ENCODE data around the gene ANKRD60. TPM values are rescaled to one million over a fixed set of nuclear protein-coding genes. Genes with fewer than 3 reads are reported as not detected.

Gene ANKRD60
- polyA plus RNA-seq, 5 donors, result not detected

DNA sequence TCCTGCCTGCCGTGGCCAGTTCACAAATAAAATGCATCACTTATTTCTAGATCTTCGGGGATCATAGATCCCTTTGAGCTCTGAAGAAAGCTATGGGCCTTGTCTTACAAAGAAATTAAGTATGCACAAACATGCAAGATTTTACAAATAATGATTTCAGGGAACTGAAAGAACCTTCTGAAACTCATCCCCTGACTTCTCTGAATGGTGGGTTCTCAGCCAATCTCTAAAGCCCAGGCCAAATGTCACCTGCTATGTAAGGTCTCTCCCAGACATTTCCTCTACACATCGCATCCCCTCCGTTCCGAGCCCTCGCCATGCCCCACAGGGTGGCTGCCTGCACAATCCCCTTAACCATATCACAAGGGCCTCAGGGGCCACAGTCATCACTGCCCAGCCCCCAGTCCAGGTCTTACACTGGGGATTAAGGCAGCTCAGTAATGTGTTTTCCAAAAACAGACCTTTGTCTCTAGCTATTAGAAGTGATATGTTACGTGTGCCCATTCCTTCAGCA lies 16.1 kb upstream of the ANKRD60 start:
- DNase-seq, result no peak

GRCh38 chr20:58243653-58244410 lies 15.4 kb upstream of the ANKRD60 start:
- no peak for DNase-seq

GRCh38 chr20:58242824-58243223 lies 14.4 kb upstream of the ANKRD60 start:
- DNase-seq, result no peak

DNA sequence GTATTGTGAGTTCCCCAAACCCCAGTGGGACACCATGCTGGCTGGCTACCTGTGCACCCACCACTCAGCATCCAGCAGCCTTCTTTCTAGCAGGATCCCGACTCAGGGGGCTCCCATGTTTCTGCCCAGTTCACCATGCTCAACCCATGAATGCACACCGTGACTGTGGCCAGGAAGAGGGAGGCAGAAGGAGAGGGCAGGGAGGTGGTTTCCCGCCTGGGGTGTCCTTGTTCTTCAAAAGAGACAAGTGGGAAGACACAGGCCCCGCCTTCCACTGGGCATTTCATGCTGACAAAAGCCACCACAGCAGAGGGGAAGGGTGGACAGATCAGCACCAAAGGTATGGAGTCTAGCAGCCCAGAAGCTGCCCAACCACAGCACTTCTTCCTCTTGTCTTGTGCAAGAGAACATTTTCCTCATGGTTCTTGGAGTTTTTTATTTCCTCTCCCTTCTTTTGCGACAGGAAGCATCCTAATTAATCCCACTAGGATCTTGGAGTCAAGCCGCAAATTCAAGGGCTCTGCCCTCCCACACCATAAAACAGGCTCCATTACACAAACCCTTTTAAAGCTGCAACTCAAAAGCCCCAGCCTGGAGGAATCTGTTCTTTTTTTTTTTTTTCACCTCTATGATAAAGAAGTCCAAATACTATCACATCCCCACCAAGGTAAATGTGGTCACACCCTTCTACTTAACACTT lies 13.5 kb upstream of the ANKRD60 start:
- no peak for DNase-seq

GRCh38 chr20:58240471-58240870 lies 12.0 kb upstream of the ANKRD60 start:
- DNase-seq, result no peak

- DNase-seq, result no peak
Observed at GRCh38 chr20:58239216-58239615, 10.8 kb upstream of the ANKRD60 start.

- DNase-seq, result no peak
Observed at GRCh38 chr20:58238490-58238889, 10.0 kb upstream of the ANKRD60 start.

DNA sequence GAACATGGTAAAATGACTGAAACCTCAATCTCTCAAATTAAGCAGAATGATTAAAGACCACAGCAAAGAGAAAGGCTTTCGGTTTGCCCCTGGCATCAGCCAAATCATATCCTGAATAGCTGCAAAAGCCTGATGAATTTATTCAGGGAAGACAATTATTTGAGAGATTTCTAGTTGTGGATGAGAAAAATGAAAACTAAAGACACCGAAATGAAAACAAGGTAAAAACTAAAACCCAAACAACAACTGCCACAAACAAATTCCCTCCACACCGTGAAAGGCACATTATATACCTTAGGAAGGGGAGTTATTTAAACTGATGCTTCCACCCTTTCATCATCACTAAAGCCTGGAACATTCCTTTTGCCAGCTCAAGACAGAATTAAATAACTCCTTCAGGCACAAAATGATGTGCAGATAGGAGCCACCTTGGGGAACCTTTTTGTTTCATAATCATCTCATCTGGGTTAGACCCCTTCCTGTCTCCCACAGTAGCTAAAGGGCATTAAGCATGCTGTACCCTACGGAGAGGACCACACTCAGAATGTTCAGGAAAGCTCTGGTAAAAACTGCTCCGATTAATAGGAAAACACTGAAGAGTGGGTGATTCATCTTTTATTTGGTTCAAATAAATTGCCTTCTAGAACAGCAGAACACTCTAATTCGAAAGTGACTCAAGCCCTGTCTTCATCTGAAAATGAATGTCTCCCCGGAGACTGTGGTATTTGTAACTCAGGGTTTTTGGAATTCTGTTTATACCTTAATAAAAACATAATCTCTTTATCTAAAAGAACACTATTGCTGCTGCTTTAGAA lies 9.1 kb upstream of the ANKRD60 start:
- no peak for DNase-seq

GRCh38 chr20:58236612-58237317 lies 8.3 kb upstream of the ANKRD60 start:
- DNase-seq, result peak; percentile 58 to 63

GRCh38 chr20:58235010-58235409 lies 6.6 kb upstream of the ANKRD60 start:
- DNase-seq, result no peak

DNA sequence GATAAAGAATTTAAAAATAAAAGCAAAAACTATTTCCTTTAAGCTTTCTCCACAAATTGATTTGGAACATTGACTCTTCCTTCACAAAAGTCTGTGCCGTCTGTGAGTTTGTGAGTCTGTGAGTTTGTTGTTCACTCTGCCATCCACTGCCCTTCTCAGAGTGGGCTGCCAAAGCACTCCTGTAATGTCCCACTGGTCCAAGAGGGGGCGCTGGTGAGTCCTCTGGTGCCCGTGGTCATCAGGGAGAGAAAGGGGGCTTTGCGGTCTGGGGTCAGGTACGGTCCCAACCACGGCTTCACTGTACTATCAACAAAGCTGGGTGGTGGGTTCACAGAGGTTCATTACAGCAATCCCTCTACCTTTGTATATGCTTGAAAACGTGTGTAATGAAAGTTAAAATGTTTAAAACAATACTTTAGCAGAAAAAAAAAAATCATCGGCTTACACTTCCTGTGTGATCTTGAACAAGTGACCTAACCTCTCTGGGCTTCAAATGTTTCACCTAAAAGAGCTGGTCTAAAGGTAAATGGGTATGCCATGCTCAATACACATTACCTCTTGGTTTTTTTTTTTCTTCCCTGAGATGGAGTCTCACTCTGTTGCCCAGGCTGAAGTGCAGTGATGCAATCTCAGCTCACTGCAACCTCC lies 5.6 kb upstream of the ANKRD60 start:
- DNase-seq, result no peak

- no peak for DNase-seq
Observed at GRCh38 chr20:58233393-58233792, 4.9 kb upstream of the ANKRD60 start.

GRCh38 chr20:58231683-58232082 lies 3.2 kb upstream of the ANKRD60 start:
- no peak for DNase-seq

DNA sequence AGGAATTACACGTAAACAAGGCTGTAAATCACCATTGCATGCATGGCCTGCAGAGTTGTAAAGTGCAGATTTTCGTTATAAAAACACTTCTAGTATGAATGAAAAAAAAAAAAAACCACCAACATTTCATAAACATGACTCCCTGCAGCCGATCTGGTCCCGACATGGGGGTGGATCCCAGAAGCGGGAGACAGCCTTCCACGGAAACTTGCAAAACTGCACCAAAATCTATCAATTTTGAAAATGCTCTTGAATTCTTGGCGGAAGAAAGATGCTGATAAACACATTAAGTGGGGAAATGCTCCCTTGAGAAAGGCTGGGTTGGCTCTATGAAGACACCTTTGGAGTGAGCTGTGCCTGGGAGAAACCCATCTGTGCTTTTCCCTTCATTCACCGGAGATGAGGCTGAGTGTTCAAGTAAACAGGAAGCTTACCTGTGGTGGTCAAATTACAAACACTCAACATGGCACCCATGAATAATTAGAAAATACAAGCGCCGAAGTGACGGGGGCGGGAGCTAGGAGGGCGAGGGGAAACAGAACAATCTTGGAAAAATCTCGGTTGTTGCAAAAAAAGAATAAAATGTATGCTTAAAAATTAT lies 845 bp upstream of the ANKRD60 start:
- no peak for DNase-seq

GRCh38 chr20:58228103-58228483 lies 360 bp downstream of the ANKRD60 start:
- no peak for DNase-seq

DNA sequence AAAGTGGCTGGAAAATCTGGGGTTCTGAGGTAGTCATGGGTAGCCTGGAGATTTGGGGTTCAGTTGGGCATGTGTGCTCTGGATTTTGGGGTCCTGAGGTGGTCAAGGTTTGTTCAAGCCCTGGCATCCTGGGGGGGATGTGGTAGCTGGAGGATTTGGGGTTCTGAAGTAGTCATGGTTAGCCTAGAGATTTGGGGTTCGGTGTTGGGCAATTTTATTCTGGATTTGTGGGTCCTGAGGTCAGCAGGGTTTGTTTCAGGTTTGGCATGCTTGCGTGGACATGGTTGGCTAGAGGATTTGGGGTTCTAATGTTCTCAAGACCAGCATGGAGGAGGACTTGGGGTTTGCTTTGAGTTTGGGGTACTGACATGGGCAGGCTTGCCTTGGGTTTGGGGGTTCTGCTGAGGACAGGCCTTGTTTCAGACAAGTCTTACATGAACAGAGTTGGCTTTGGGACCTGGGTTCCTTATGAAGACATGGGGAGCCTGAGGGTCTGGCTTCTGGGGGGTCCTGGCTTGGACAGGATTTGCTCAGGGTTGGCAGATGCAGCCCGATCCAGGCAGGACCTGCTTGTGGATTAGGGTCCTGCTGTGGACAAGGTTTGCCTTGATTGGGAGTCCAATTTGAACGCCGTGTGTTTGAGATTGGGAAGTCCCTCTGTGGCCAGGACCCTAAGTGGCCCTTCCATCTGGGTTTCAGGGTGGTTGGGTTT lies 906 bp downstream of the ANKRD60 start:
- DNase-seq, result no peak

GRCh38 chr20:58225452-58226200 lies 2.8 kb downstream of the ANKRD60 start:
- DNase-seq, result no peak

DNA sequence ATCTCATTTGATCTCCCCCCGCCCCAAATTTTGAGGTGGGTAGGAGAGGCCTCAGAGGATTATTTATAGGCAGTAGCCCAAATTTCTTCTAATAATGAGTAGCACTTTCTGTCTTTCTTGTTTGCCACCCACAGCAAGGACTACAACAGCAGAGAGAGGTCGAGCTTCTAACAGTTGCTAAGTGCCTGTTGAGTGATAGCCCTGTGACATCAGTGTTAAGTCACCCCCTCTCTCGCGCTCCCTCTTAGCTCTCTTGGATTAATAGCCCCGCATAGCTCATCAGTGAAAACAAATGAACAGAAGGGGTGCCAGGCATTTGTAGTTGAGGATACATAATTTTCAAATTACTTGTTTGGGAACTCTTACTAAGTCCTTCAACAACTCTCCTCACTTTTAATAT lies 3.5 kb downstream of the ANKRD60 start:
- no peak for DNase-seq

- DNase-seq, result no peak
Observed at GRCh38 chr20:58224097-58224496, 4.4 kb downstream of the ANKRD60 start.

Measured in right lung (tissue), 5 donors.